Duodenal mucosa (tissue), 2 donors: Measurements from ENCODE around the gene PRUNE2.
"Not testable (repeated sequence)": the region's sequence is repeated elsewhere in the genome, so short reads cannot be mapped to it uniquely, and the experiment has no call there.

Experiments
- H3K27ac ChIP-seq: one replicate; pipeline ENCODE4 v1.7.0; 2013; ENCODE audit warnings: low read depth, low read length
- H3K27me3 ChIP-seq, 2 donors: one replicate each; pipeline ENCODE4 v1.7.0; 2013; ENCODE audit warnings: low read length in 2 of 2, control low read depth in 1 of 2; ENCODE audit not compliant: insufficient read depth in 2 of 2, control insufficient read depth in 1 of 2
- H3K36me3 ChIP-seq, 2 donors: one replicate each; pipeline ENCODE4 v1.7.0; 2013; ENCODE audit warnings: low read length in 2 of 2, control low read depth in 1 of 2; ENCODE audit not compliant: insufficient read depth in 2 of 2, control insufficient read depth in 1 of 2
- H3K4me1 ChIP-seq, 2 donors: one replicate each; pipeline ENCODE4 v1.7.0; 2013; ENCODE audit warnings: low read length in 2 of 2, control low read depth in 1 of 2; ENCODE audit not compliant: insufficient read depth in 2 of 2, control insufficient read depth in 1 of 2
- H3K4me3 ChIP-seq, 2 donors: one replicate each; pipeline ENCODE4 v1.7.0; 2013; ENCODE audit warnings: low read length in 2 of 2, low read depth in 1 of 2
- H3K9ac ChIP-seq, 2 donors: one replicate each; pipeline ENCODE4 v1.7.0; 2013; ENCODE audit warnings: low read length in 2 of 2, low read depth in 1 of 2
- H3K9me3 ChIP-seq, 2 donors: one replicate each; pipeline ENCODE4 v1.7.0; 2013; ENCODE audit warnings: low read length in 2 of 2, control low read depth in 1 of 2; ENCODE audit not compliant: control insufficient read depth in 1 of 2

Gene PRUNE2

GRCh38 chr9:76605321-76605900 lies 300.5 kb downstream of the PRUNE2 start:
- Histone ChIP-seq H3K9ac (no peak overlapping the region), H3K27me3 (no peaks in the 10 kb centered on the region), H3K4me3 (no peak overlapping the region), H3K9me3 (no peaks in the 10 kb centered on the region), H3K36me3 (no peaks in the 10 kb centered on the region), H3K4me1 (peaks cover 4 to 20% of the 10 kb centered on the region in 2 donors), H3K27ac (no peak overlapping the region)

DNA sequence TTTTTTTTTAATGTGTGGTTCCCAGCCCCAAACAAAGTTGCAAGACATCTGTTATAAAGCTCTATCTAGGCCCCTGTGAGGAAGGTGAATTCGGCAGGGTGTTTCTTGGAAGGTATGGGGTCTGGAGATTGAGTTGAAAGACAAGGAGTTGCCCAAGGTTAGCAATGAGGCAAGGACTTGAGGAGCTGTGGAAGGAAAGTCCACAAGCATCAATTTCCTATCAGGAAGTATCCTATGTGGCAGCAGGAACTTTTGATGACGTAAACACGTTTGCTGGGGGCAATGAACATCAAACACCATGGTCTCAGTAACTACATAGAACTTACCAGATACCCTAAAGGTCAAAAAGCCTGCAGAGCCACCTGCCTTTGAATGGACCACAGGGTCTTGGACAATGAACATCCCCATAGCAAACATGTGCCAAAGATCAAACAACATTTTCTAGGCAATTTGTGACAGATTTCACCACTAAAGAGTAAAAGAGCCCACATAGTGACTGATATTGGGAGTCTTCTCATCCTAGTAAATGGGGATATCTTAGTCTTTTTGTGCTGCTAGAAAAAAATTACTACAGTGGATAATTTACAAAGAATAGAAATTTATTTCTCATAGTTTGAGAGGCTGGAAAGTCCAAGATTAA lies 301.9 kb downstream of the PRUNE2 start:
- H3K4me1 ChIP-seq = peaks cover 0 to 13% of the 10 kb centered on the region in 2 donors
- H3K4me3 ChIP-seq = no peak overlapping the region
- H3K27me3 ChIP-seq = no peaks in the 10 kb centered on the region
- H3K36me3 ChIP-seq = no peaks in the 10 kb centered on the region
- no peak overlapping the region for H3K27ac ChIP-seq
- H3K9me3 ChIP-seq = no peaks in the 10 kb centered on the region
- H3K9ac ChIP-seq = no peak overlapping the region

GRCh38 chr9:76603448-76603895 lies 302.4 kb downstream of the PRUNE2 start:
- Histone ChIP-seq H3K36me3 (no peaks in the 10 kb centered on the region), H3K9ac (no peak overlapping the region), H3K27ac (no peak overlapping the region), H3K9me3 (no peaks in the 10 kb centered on the region), H3K4me1 (peaks cover 0 to 7% of the 10 kb centered on the region in 2 donors), H3K27me3 (no peaks in the 10 kb centered on the region), H3K4me3 (no peak overlapping the region)

- H3K27me3 ChIP-seq = no peaks in the 10 kb centered on the region
- H3K4me3 ChIP-seq = no peak overlapping the region
- peaks cover 0 to 6% of the 10 kb centered on the region in 2 donors for H3K4me1 ChIP-seq
- H3K9ac ChIP-seq = no peak overlapping the region
- H3K36me3 ChIP-seq = no peaks in the 10 kb centered on the region
- no peak overlapping the region for H3K27ac ChIP-seq
- no peaks in the 10 kb centered on the region for H3K9me3 ChIP-seq
Observed at GRCh38 chr9:76602199-76602598, 303.7 kb downstream of the PRUNE2 start.

- no peak overlapping the region for H3K27ac ChIP-seq
- H3K4me1 ChIP-seq = peaks cover 3 to 6% of the 10 kb centered on the region in 2 donors
- no peaks in the 10 kb centered on the region for H3K36me3 ChIP-seq
- H3K27me3 ChIP-seq = no peaks in the 10 kb centered on the region
- no peak overlapping the region for H3K4me3 ChIP-seq
- H3K9ac ChIP-seq = no peak overlapping the region
- H3K9me3 ChIP-seq = no peaks in the 10 kb centered on the region
Observed at GRCh38 chr9:76600007-76600615, 305.8 kb downstream of the PRUNE2 start.

GRCh38 chr9:76598981-76599380 lies 306.9 kb downstream of the PRUNE2 start:
- H3K9me3 ChIP-seq = no peaks in the 10 kb centered on the region
- no peak overlapping the region for H3K27ac ChIP-seq
- no peak overlapping the region for H3K9ac ChIP-seq
- peaks cover 3 to 6% of the 10 kb centered on the region in 2 donors for H3K4me1 ChIP-seq
- no peak overlapping the region for H3K4me3 ChIP-seq
- H3K36me3 ChIP-seq = no peaks in the 10 kb centered on the region
- no peaks in the 10 kb centered on the region for H3K27me3 ChIP-seq

DNA sequence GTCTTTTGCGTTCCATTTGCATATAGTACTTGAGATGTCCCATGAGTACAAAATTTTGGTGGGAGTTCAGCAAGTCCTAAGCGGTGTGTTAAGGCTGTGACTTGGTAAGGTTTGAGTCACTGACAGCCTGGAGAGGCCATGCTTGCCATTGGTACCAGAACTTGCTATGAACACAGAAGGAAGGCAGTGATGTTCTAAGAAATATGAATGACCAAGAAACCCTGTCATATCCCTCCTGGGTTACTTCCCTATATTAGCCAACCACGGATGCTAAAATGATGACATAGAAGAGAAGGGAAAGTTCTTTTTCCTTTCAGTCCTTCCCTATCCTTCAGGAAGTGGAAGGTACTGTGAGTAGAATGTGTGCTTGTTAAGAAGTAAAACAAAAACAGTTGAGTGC lies 310.3 kb downstream of the PRUNE2 start:
- no peak overlapping the region for H3K27ac ChIP-seq
- H3K4me1 ChIP-seq = peaks cover 3 to 6% of the 10 kb centered on the region in 2 donors
- no peak overlapping the region for H3K4me3 ChIP-seq
- H3K9me3 ChIP-seq = no peaks in the 10 kb centered on the region
- no peaks in the 10 kb centered on the region for H3K27me3 ChIP-seq
- no peak overlapping the region for H3K9ac ChIP-seq
- H3K36me3 ChIP-seq = no peaks in the 10 kb centered on the region

- H3K9me3 ChIP-seq = no peaks in the 10 kb centered on the region
- H3K36me3 ChIP-seq = no peaks in the 10 kb centered on the region
Observed at GRCh38 chr9:76594764-76595424, 311.0 kb downstream of the PRUNE2 start.

GRCh38 chr9:76593961-76594735 lies 311.8 kb downstream of the PRUNE2 start:
- not testable (repeated sequence) for H3K27ac ChIP-seq, H3K9me3 ChIP-seq, H3K36me3 ChIP-seq, H3K4me1 ChIP-seq, H3K27me3 ChIP-seq, H3K9ac ChIP-seq, H3K4me3 ChIP-seq

More at GRCh38 chr9:76594764-76595424, 311.0 kb downstream of the PRUNE2 start:
- Histone ChIP-seq H3K9ac (no peak overlapping the region), H3K4me3 (no peak overlapping the region), H3K27ac (no peak overlapping the region), H3K4me1 (peaks cover 3 to 4% of the 10 kb centered on the region in 2 donors), H3K27me3 (no peaks in the 10 kb centered on the region)
